Natural killer cell (primary cell): Measurements from ENCODE around the gene WWC2. TPM values are rescaled to one million over a fixed set of nuclear protein-coding genes. Genes with fewer than 3 reads are reported as not detected.

Experiments used
- ATAC-seq, 3 donors: fragments of 150-1000 bp in 2 of 3; fragments of 200-7000 bp in 1 of 3; cut with Tn5 transposase; 1 replicate in 1 of 3; 2 replicates in 2 of 3; pipeline ENCODE4 v1.10.0; 2021; ENCODE audit warnings: mild to moderate bottlenecking in 2 of 3, moderate library complexity in 2 of 3
- DNase-seq, 2 donors: peaks; one replicate each; pipeline versions ENCODE4 v3.0.0 to v3.0.0-alpha.2; 2013 to 2021; ENCODE audit warnings: mixed read lengths in 1 of 2
- H3K27ac ChIP-seq: one replicate; pipeline ENCODE4 v1.5.1; 2013; ENCODE audit warnings: mild to moderate bottlenecking, low read length
- H3K27me3 ChIP-seq: one replicate; pipeline ENCODE4 v1.6.1; 2013; ENCODE audit warnings: low read length; ENCODE audit not compliant: control insufficient read depth, insufficient read depth
- H3K36me3 ChIP-seq: one replicate; pipeline ENCODE4 v1.6.1; 2013; ENCODE audit warnings: low read length; ENCODE audit not compliant: control insufficient read depth, insufficient read depth
- H3K4me1 ChIP-seq: one replicate; pipeline ENCODE4 v1.6.1; 2013; ENCODE audit warnings: low read length; ENCODE audit not compliant: control insufficient read depth, insufficient read depth
- H3K4me3 ChIP-seq: one replicate; pipeline ENCODE4 v1.5.1; 2013; ENCODE audit warnings: low read length
- H3K9me3 ChIP-seq: one replicate; pipeline ENCODE4 v1.6.1; 2013; ENCODE audit warnings: low read length; ENCODE audit not compliant: control insufficient read depth, insufficient read depth
- H3K27ac Mint-ChIP-seq, 2 donors: one replicate each; pipeline ENCODE4 v1.8.0; 2022; ENCODE audit warnings: mild to moderate bottlenecking in 2 of 2, mixed read lengths in 2 of 2, moderate library complexity in 1 of 2
- H3K27me3 Mint-ChIP-seq, 2 donors: one replicate each; pipeline ENCODE4 v1.8.0; 2022; ENCODE audit warnings: low read depth in 2 of 2, mixed read lengths in 2 of 2
- H3K36me3 Mint-ChIP-seq: one replicate; pipeline ENCODE4 v1.8.0; 2022; ENCODE audit warnings: mixed read lengths
- H3K4me1 Mint-ChIP-seq, 2 donors: one replicate each; pipeline ENCODE4 v1.8.0; 2022; ENCODE audit warnings: mixed read lengths in 2 of 2
- H3K4me3 Mint-ChIP-seq: one replicate; pipeline ENCODE4 v1.8.0; 2022; ENCODE audit warnings: mild to moderate bottlenecking, moderate library complexity, mixed read lengths
- H3K9me3 Mint-ChIP-seq, 2 donors: one replicate each; pipeline ENCODE4 v1.8.0; 2022; ENCODE audit warnings: mixed read lengths in 2 of 2
- WGBS: methylation state at CpG from one replicate; pipeline ENCODE4 v1.1.7; 2013; ENCODE audit warnings: missing lambda C conversion rate; ENCODE audit not compliant: insufficient coverage; 5-methylcytosine and 5-hydroxymethylcytosine counted together
- intact Hi-C: fragments of 100-400 bp; cut with micrococcal nuclease; formaldehyde crosslinking; loops from one replicate; pipeline ENCODE4 v1.14.2; 2022
- total RNA-seq, 4 donors: library from RNA; stranded (reverse); fragments of 120-200 nt in 1 of 4; gene quantifications; one replicate each; pipeline versions ENCODE4 v1.2.3 to v1.2.4, GENCODE V29; 2013 to 2022
- TF ChIP-seq, protein P1 (sequence below): fragments of 200-600 bp; IDR thresholded peaks from one replicate; pipeline ENCODE4 v1.8.0; 2022; ENCODE audit warnings: antibody characterized with exemption

WWC2 gene
- total RNA-seq, 3 donors from 2014 or later (not counting 1 experiment from before 2014, with no cell fraction given): 8.2 to 22.7 (median 9.2) TPM

DNA sequence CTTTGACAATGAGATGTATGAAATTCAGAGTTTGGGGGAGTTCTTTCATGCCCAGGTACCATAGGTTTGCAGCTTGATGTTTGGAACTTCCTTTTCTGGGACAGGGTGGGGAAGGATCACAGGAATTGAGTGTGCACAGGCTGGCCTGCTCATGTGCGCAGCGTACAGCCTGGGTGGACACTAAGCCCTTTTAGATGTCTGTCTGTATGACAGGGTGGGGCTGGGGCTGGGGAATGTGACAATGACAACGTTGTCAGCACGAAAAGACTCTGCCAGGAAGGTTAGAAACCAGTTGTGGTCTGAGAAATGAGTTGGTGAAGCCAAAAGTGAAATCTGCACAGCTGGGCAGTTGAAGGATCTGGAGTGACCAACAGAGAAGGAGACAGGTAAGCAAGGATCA, 47.4 kb downstream of the WWC2 start:
- H3K4me1 Mint-ChIP-seq: peaks cover 29 to 30% of the 10 kb centered on the region in 2 donors
- no peak overlapping the region for H3K27ac Mint-ChIP-seq
- DNase-seq: no peak

DNA sequence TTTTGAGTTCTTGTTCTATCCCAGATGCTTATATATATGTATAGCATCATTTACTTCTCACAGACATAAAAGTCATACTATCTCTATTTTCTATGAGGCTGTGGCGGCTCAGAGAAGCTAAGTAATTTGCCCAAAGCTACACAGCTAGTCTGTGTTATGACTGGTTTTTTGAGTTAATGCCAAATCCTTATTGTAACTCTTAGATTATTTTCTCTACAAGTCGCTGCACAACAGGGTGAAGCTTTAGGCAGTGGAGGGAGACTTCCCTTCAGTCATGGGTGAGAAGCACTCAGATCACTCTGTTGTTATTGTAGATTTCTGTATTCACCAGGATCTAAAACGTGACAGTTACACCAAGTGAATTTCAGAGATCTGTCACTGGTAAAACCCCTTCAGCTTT, 48.1 kb downstream of the WWC2 start:
- no peaks in the 10 kb centered on the region for H3K27me3 Mint-ChIP-seq
- DNase-seq (no peak), ATAC-seq (no peak)
- H3K36me3 ChIP-seq: no peaks in the 10 kb centered on the region
- no peaks in the 10 kb centered on the region for H3K27me3 ChIP-seq
- peaks cover 23 to 24% of the 10 kb centered on the region in 2 donors for H3K4me1 Mint-ChIP-seq
- H3K36me3 Mint-ChIP-seq: no peaks in the 10 kb centered on the region
- intact Hi-C loops: no loop called here
- no peaks in the 10 kb centered on the region for H3K9me3 Mint-ChIP-seq
- no peak overlapping the region for H3K27ac ChIP-seq
- peaks cover 3% of the 10 kb centered on the region for H3K4me1 ChIP-seq
- 33% methylated on average over 1 of the region's 3 CpGs for WGBS
- H3K27ac Mint-ChIP-seq: no peak overlapping the region
- H3K9me3 ChIP-seq: no peaks in the 10 kb centered on the region
- TF ChIP-seq, protein P1, sequence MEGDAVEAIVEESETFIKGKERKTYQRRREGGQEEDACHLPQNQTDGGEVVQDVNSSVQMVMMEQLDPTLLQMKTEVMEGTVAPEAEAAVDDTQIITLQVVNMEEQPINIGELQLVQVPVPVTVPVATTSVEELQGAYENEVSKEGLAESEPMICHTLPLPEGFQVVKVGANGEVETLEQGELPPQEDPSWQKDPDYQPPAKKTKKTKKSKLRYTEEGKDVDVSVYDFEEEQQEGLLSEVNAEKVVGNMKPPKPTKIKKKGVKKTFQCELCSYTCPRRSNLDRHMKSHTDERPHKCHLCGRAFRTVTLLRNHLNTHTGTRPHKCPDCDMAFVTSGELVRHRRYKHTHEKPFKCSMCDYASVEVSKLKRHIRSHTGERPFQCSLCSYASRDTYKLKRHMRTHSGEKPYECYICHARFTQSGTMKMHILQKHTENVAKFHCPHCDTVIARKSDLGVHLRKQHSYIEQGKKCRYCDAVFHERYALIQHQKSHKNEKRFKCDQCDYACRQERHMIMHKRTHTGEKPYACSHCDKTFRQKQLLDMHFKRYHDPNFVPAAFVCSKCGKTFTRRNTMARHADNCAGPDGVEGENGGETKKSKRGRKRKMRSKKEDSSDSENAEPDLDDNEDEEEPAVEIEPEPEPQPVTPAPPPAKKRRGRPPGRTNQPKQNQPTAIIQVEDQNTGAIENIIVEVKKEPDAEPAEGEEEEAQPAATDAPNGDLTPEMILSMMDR: no peak
- no peak overlapping the region for H3K4me3 ChIP-seq
- no peak overlapping the region for H3K4me3 Mint-ChIP-seq

More for the DNA sequence above, 47.4 kb downstream of the WWC2 start:
- Histone ChIP-seq H3K4me1 (peaks cover 3% of the 10 kb centered on the region), H3K9me3 (no peaks in the 10 kb centered on the region), H3K27ac (no peak overlapping the region), H3K27me3 (no peaks in the 10 kb centered on the region), H3K36me3 (no peaks in the 10 kb centered on the region), H3K4me3 (no peak overlapping the region)
- TF ChIP-seq, protein P1: no peak
- H3K36me3 Mint-ChIP-seq: no peaks in the 10 kb centered on the region
- H3K9me3 Mint-ChIP-seq: no peaks in the 10 kb centered on the region
- WGBS: 51% methylated on average over 4 of the region's 4 CpGs
- H3K4me3 Mint-ChIP-seq: no peak overlapping the region
- no peaks in the 10 kb centered on the region for H3K27me3 Mint-ChIP-seq
- intact Hi-C loops: no loop called here
- no peak for ATAC-seq

DNA sequence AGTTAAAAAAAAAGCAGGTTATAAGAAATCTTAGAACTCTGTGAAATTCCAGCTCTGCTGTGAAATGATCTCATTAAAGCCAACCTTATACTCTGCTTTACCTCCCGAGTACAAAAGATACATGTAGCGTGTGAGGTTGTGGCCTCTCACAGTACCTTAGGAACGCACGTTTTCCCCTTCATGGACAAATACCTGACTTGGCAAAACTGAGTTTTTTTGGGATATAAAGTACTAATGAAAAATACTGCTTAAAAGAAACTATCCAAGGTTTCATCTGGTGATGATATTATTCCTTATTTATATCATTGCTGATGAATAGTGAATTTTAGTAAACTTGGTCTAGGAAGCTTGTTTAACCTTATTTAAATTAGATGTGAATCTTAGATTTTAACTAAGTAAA, 48.9 kb downstream of the WWC2 start:
- TF ChIP-seq, protein P1: no peak
- DNase-seq (no peak), ATAC-seq (no peak)
- Mint-ChIP-seq H3K4me3 (no peak overlapping the region), H3K4me1 (peaks cover 15 to 17% of the 10 kb centered on the region in 2 donors), H3K36me3 (no peaks in the 10 kb centered on the region), H3K9me3 (no peaks in the 10 kb centered on the region), H3K27me3 (no peaks in the 10 kb centered on the region), H3K27ac (no peak overlapping the region)
- Histone ChIP-seq H3K27me3 (no peaks in the 10 kb centered on the region), H3K9me3 (no peaks in the 10 kb centered on the region), H3K27ac (no peak overlapping the region), H3K36me3 (no peaks in the 10 kb centered on the region), H3K4me1 (no peaks in the 10 kb centered on the region), H3K4me3 (no peak overlapping the region)
- 100% methylated on average over 1 of the region's 4 CpGs for WGBS
- intact Hi-C loops: no loop called here
